Liver (tissue), 9 donors: ENCODE measurements around the gene TCF25. TPM values are rescaled to one million over a fixed set of nuclear protein-coding genes. Genes with fewer than 3 reads are reported as not detected.

ENCODE experiments used
- DNase-seq: peaks from one replicate; pipeline ENCODE4 v3.0.0-alpha.2; 2017; ENCODE audit warnings: low spot score
- H3K27ac ChIP-seq, 2 donors: one replicate each; pipeline ENCODE4 v1.7.0; 2013; ENCODE audit warnings: inconsistent platforms in 2 of 2, low read length in 2 of 2, control low read depth in 1 of 2, low read depth in 1 of 2, mild to moderate bottlenecking in 1 of 2
- H3K27me3 ChIP-seq, 4 donors: one replicate each; pipeline versions ENCODE4 v1.6.1 to v1.7.0; 2013; ENCODE audit warnings: low read length in 3 of 4, inconsistent platforms in 1 of 4, mild to moderate bottlenecking in 1 of 4, moderate library complexity in 1 of 4; ENCODE audit not compliant: control insufficient read depth in 4 of 4, insufficient read depth in 4 of 4
- H3K36me3 ChIP-seq, 4 donors: one replicate each; pipeline versions ENCODE4 v1.6.1 to v1.7.0; 2013; ENCODE audit warnings: low read length in 3 of 4, mild to moderate bottlenecking in 3 of 4, low read depth in 1 of 4, moderate library complexity in 1 of 4; ENCODE audit not compliant: control insufficient read depth in 4 of 4, insufficient read depth in 3 of 4
- H3K4me1 ChIP-seq, 4 donors: one replicate each; pipeline versions ENCODE4 v1.6.1 to v1.7.0; 2013; ENCODE audit warnings: low read length in 3 of 4, mild to moderate bottlenecking in 3 of 4, moderate library complexity in 1 of 4; ENCODE audit not compliant: control insufficient read depth in 4 of 4, insufficient read depth in 4 of 4
- H3K4me3 ChIP-seq, 3 donors: one replicate each; pipeline versions ENCODE4 v1.6.1 to v1.7.0; 2013; ENCODE audit warnings: low read length in 3 of 3, control low read depth in 1 of 3, low read depth in 1 of 3, mild to moderate bottlenecking in 1 of 3
- H3K9ac ChIP-seq, 2 donors: one replicate each; pipeline ENCODE4 v1.7.0; 2013; ENCODE audit warnings: low read length in 2 of 2, mild to moderate bottlenecking in 2 of 2, moderate library complexity in 2 of 2, control low read depth in 1 of 2, low read depth in 1 of 2
- H3K9me3 ChIP-seq, 4 donors: one replicate each; pipeline versions ENCODE4 v1.6.1 to v1.7.0; 2013; ENCODE audit warnings: low read length in 3 of 4; ENCODE audit not compliant: control insufficient read depth in 4 of 4
- ATF3 ChIP-seq: IDR thresholded peaks from 2 replicates; pipeline ENCODE4 v1.6.1; 2016; ENCODE audit warnings: antibody characterized with exemption
- CTCF ChIP-seq: fragments of 150-350 bp; IDR thresholded peaks from 2 replicates; pipeline ENCODE4 v1.5.1; 2017; ENCODE audit warnings: improper control_type of control experiment, low read depth, low read length; ENCODE audit not compliant: missing input control
- FOXA1 ChIP-seq: IDR thresholded peaks from 2 replicates; pipeline ENCODE4 v1.6.1; 2016; ENCODE audit warnings: antibody characterized with exemption
- FOXA2 ChIP-seq: IDR thresholded peaks from 2 replicates; pipeline ENCODE4 v1.6.1; 2016; ENCODE audit warnings: antibody characterized with exemption
- GABPA ChIP-seq, 2 donors: IDR thresholded peaks in 1 of 2; conservative IDR thresholded peaks in 1 of 2; 2 replicates each; pipeline ENCODE4 v1.6.1; 2016; ENCODE audit warnings: antibody characterized with exemption in 2 of 2, mild to moderate bottlenecking in 1 of 2, moderate library complexity in 1 of 2
- HNF4A ChIP-seq, 2 donors: conservative IDR thresholded peaks; 2 replicates each; pipeline ENCODE4 v1.6.1; 2016; ENCODE audit warnings: antibody characterized with exemption in 2 of 2, mild to moderate bottlenecking in 2 of 2
- HNF4G ChIP-seq: IDR thresholded peaks from 2 replicates; pipeline ENCODE4 v1.6.1; 2016; ENCODE audit warnings: antibody characterized with exemption
- JUND ChIP-seq, 2 donors: IDR thresholded peaks; 2 replicates each; pipeline ENCODE4 v1.6.1; 2016; ENCODE audit warnings: antibody characterized with exemption in 2 of 2
- MAX ChIP-seq: IDR thresholded peaks from 2 replicates; pipeline ENCODE4 v1.6.1; 2016; ENCODE audit warnings: antibody characterized with exemption
- NR2F2 ChIP-seq: IDR thresholded peaks from 2 replicates; pipeline ENCODE4 v1.6.1; 2016; ENCODE audit warnings: antibody characterized with exemption
- RAD21 ChIP-seq, 2 donors: IDR thresholded peaks; 2 replicates each; pipeline ENCODE4 v1.6.1; 2016; ENCODE audit warnings: antibody characterized with exemption in 2 of 2, mild to moderate bottlenecking in 2 of 2
- RXRA ChIP-seq, 2 donors: IDR thresholded peaks; 2 replicates each; pipeline ENCODE4 v1.6.1; 2017 to 2018; ENCODE audit warnings: antibody characterized with exemption in 2 of 2, mild to moderate bottlenecking in 1 of 2
- SP1 ChIP-seq: IDR thresholded peaks from 2 replicates; pipeline ENCODE4 v1.6.1; 2018; ENCODE audit warnings: antibody characterized with exemption, mild to moderate bottlenecking
- TAF1 ChIP-seq: conservative IDR thresholded peaks from 2 replicates; pipeline ENCODE4 v1.6.1; 2016; ENCODE audit warnings: antibody characterized with exemption, mild to moderate bottlenecking
- YY1 ChIP-seq: IDR thresholded peaks from 2 replicates; pipeline ENCODE4 v1.6.1; 2016; ENCODE audit warnings: antibody characterized with exemption, mild to moderate bottlenecking
- ZBTB33 ChIP-seq: IDR thresholded peaks from 2 replicates; pipeline ENCODE4 v1.6.1; 2016; ENCODE audit warnings: antibody characterized with exemption
- WGBS: extraction: QIAGEN DNeasy Blood & Tissue Kit; methylation state at CpG from one replicate; pipeline ENCODE4 v1.1.7; 2013; 5-methylcytosine and 5-hydroxymethylcytosine counted together
- polyA plus RNA-seq, 2 donors: library from polyadenylated mRNA; stranded (reverse) in 1 of 2; unstranded in 1 of 2; fragments of 200-250 nt in 1 of 2; fragments of >200 nt in 1 of 2; fragmentation: Nextera tagmentation in 1 of 2; extraction: Ambion mirVana in 1 of 2; gene quantifications; one replicate each; pipeline versions ENCODE4 v1.2.1 to v1.2.3, GENCODE V29; 2013 to 2015
- total RNA-seq, 2 donors: library from RNA; depleted of rRNA; stranded (reverse); fragments of >200 nt; gene quantifications; one replicate each; pipeline ENCODE4 v1.2.3, GENCODE V29; 2014
- donor health status: healthy.
- donor health status: healthy.
- donor health status: healthy.
- donor health status: healthy.
- donor health status: healthy.

Gene TCF25
- total and polyA plus RNA-seq, 4 donors, result 59.6 to 98.8 (median 76.8) TPM

GRCh38 chr16:89858973-89859614 is 14.3 kb upstream of the TCF25 start:
- 93% methylated on average over 25 of the region's 25 CpGs for WGBS
- DNase-seq, result no peak
- Histone ChIP-seq H3K27ac (no peak overlapping the region), H3K4me3 (no peak overlapping the region), H3K4me1 (peaks cover 0 to 6% (median 0%) of the 10 kb centered on the region in 4 donors), H3K9ac (no peak overlapping the region), H3K9me3 (no peaks in the 10 kb centered on the region), H3K36me3 (peaks cover 0 to 5% (median 1%) of the 10 kb centered on the region in 4 donors), H3K27me3 (no peaks in the 10 kb centered on the region)
- TF ChIP-seq SP1 (no peak), CTCF (no peak), HNF4A (conservative IDR thresholded peaks at IDR 0.05) (no peak), JUND (IDR thresholded peaks at IDR 0.05) (no peak), TAF1 (no peak), ATF3 (no peak), NR2F2 (no peak), RXRA (IDR thresholded peaks at IDR 0.05) (no peak), YY1 (no peak), HNF4G (no peak), FOXA1 (no peak), MAX (no peak)

GRCh38 chr16:89859615-89860007 is 13.8 kb upstream of the TCF25 start:
- no peak overlapping the region for H3K4me3 ChIP-seq
- DNase-seq, result no peak
- no peak overlapping the region for H3K27ac ChIP-seq
- 91% methylated on average over 16 of the region's 16 CpGs for WGBS
- peaks cover 0 to 5% (median 2%) of the 10 kb centered on the region in 4 donors for H3K36me3 ChIP-seq
- no peak overlapping the region for H3K9ac ChIP-seq
- no peaks in the 10 kb centered on the region for H3K27me3 ChIP-seq
- no peak for TF ChIP-seq NR2F2
- H3K4me1 ChIP-seq, result peaks cover 0 to 6% (median 0%) of the 10 kb centered on the region in 4 donors
- no peaks in the 10 kb centered on the region for H3K9me3 ChIP-seq

- TF ChIP-seq HNF4A (conservative IDR thresholded peaks at IDR 0.05), result peak in 1 of 2 donors; percentile 29
- TF ChIP-seq FOXA2, result no peak
- TF ChIP-seq GABPA (IDR thresholded peaks at IDR 0.05 in 1 of 2, conservative IDR thresholded peaks at IDR 0.05 in 1 of 2), result no peak
- no peak for TF ChIP-seq ZBTB33
- no peak for TF ChIP-seq HNF4G
- no peak for TF ChIP-seq ATF3
- TF ChIP-seq TAF1, result no peak
- TF ChIP-seq RXRA (IDR thresholded peaks at IDR 0.05), result peak in 1 of 2 donors; percentile 88
- TF ChIP-seq RAD21 (IDR thresholded peaks at IDR 0.05), result peak; percentile 89 to 97
- TF ChIP-seq NR2F2, result peak; percentile 10
- TF ChIP-seq CTCF, result peak; percentile 95
- H3K36me3 ChIP-seq, result peaks cover 0 to 5% (median 2%) of the 10 kb centered on the region in 4 donors
- DNase-seq, result peak; percentile 84
- H3K9ac ChIP-seq, result no peak overlapping the region
- H3K4me1 ChIP-seq, result peaks cover 0 to 6% (median 0%) of the 10 kb centered on the region in 4 donors
- no peaks in the 10 kb centered on the region for H3K9me3 ChIP-seq
- no peak overlapping the region for H3K4me3 ChIP-seq
- H3K27ac ChIP-seq, result no peak overlapping the region
- no peaks in the 10 kb centered on the region for H3K27me3 ChIP-seq
- 23% methylated on average over 28 of the region's 28 CpGs for WGBS
Measured at GRCh38 chr16:89860747-89861304, 12.6 kb upstream of the TCF25 start.
